ENCODE results near the gene CLPX. TPM values are rescaled to one million over a fixed set of nuclear protein-coding genes. Genes with fewer than 3 reads are reported as not detected.

CLPX gene
- total and polyA plus RNA-seq, 2 donors (not counting 1 experiment from before 2014, with no cell fraction given) = 16.6 to 54.5 TPM

GRCh38 chr15:65171428-65171827 is 13.7 kb downstream of the CLPX start:
- intact Hi-C loops (cut with micrococcal nuclease) = no loop called here

GRCh38 chr15:65165875-65166274 is 19.3 kb downstream of the CLPX start:
- no peaks in the 10 kb centered on the region for H3K9me3 ChIP-seq (ENCODE audit: control extremely low read depth in 1 of 3, control insufficient read depth in 2 of 3, insufficient read depth in 1 of 3, low read length in 2 of 3)
- no peaks in the 10 kb centered on the region for H3K27me3 ChIP-seq (replicated peaks in 1 of 4; ENCODE audit: control extremely low read depth in 1 of 4, control insufficient read depth in 3 of 4, insufficient read depth in 4 of 4, low read length in 3 of 4)
- H3K79me2 ChIP-seq (ENCODE audit: control insufficient read depth, insufficient read depth, low read length) = peaks cover 12% of the 10 kb centered on the region
- no peaks in the 10 kb centered on the region for H3K4me1 ChIP-seq (ENCODE audit: control insufficient read depth in 2 of 2, insufficient read depth in 2 of 2, low read length in 2 of 2)
- ChIA-PET POLR2A (no interaction called here), CTCF (interaction anchor here (0.5 kb wide), 1 partner anchor 29 kb away, joined by 3 read pairs; no protein-coding TSS in a partner anchor)
- Mint-ChIP-seq H3K27ac (no peak overlapping the region), H3K4me1 (no peaks in the 10 kb centered on the region), H3K27me3 (no peaks in the 10 kb centered on the region), H3K4me3 (no peak overlapping the region), H3K9me3 (ENCODE audit: insufficient read depth) (no peaks in the 10 kb centered on the region)
- ATAC-seq (ENCODE audit: low read depth) (no peak), DNase-seq (no peak)
- no peak overlapping the region for H2AFZ ChIP-seq (ENCODE audit: insufficient read depth, low read depth, low read length, poor library complexity, severe bottlenecking)
- H3K36me3 ChIP-seq (replicated peaks in 1 of 2; ENCODE audit: control extremely low read depth in 1 of 2, control insufficient read depth in 1 of 2, extremely low read depth in 1 of 2, insufficient read depth in 2 of 2, low read length in 1 of 2) = peaks cover 6 to 54% of the 10 kb centered on the region in 2 experiments
- no peak for TF ChIP-seq CTCF (IDR thresholded peaks at IDR 0.05)
- no peak for TF ChIP-seq EZH2 (IDR thresholded peaks at IDR 0.05; ENCODE audit: borderline replicate concordance, insufficient read depth, low read depth, low read length, poor library complexity, severe bottlenecking)
- intact Hi-C loops (cut with micrococcal nuclease) = no loop called here
- no peak overlapping the region for H3K4me2 ChIP-seq (replicated peaks; ENCODE audit: low read depth, low read length, poor library complexity, severe bottlenecking)
- H4K20me1 ChIP-seq (ENCODE audit: control insufficient read depth, insufficient read depth, low read length, poor library complexity, severe bottlenecking) = peaks cover 35% of the 10 kb centered on the region
- H3K9ac ChIP-seq (ENCODE audit: low read length) = no peak overlapping the region
- WGBS (ENCODE audit: insufficient coverage) = no CpG with 5 or more reads among the region's 2 CpGs
- H3K27ac ChIP-seq (ENCODE audit: low read length in 2 of 2) = no peak overlapping the region
- H3K4me3 ChIP-seq (ENCODE audit: control extremely low read depth in 1 of 5, extremely low read depth in 1 of 5, insufficient read depth in 1 of 5, low read depth in 2 of 5, low read length in 4 of 5) = no peak overlapping the region

More at GRCh38 chr15:65171428-65171827, 13.7 kb downstream of the CLPX start:
- H3K4me3 Mint-ChIP-seq = no peak overlapping the region
- Histone ChIP-seq H3K36me3 (replicated peaks in 1 of 2; ENCODE audit: control extremely low read depth in 1 of 2, control insufficient read depth in 1 of 2, extremely low read depth in 1 of 2, insufficient read depth in 2 of 2, low read length in 1 of 2) (peaks cover 10 to 61% of the 10 kb centered on the region in 2 experiments), H3K27ac (ENCODE audit: low read length in 2 of 2) (no peak overlapping the region), H4K20me1 (ENCODE audit: control insufficient read depth, insufficient read depth, low read length, poor library complexity, severe bottlenecking) (peaks cover 37% of the 10 kb centered on the region), H3K27me3 (replicated peaks in 1 of 4; ENCODE audit: control extremely low read depth in 1 of 4, control insufficient read depth in 3 of 4, insufficient read depth in 4 of 4, low read length in 3 of 4) (no peaks in the 10 kb centered on the region), H3K4me1 (ENCODE audit: control insufficient read depth in 2 of 2, insufficient read depth in 2 of 2, low read length in 2 of 2) (peaks cover 0 to 4% of the 10 kb centered on the region in 2 donors), H3K4me3 (ENCODE audit: control extremely low read depth in 1 of 5, extremely low read depth in 1 of 5, insufficient read depth in 1 of 5, low read depth in 2 of 5, low read length in 4 of 5) (no peak overlapping the region), H3K9me3 (ENCODE audit: control extremely low read depth in 1 of 3, control insufficient read depth in 2 of 3, insufficient read depth in 1 of 3, low read length in 2 of 3) (no peaks in the 10 kb centered on the region), H3K9ac (ENCODE audit: low read length) (no peak overlapping the region), H3K79me2 (ENCODE audit: control insufficient read depth, insufficient read depth, low read length) (peaks cover 26% of the 10 kb centered on the region), H2AFZ (ENCODE audit: insufficient read depth, low read depth, low read length, poor library complexity, severe bottlenecking) (no peak overlapping the region), H3K4me2 (replicated peaks; ENCODE audit: low read depth, low read length, poor library complexity, severe bottlenecking) (no peak overlapping the region)
- POLR2A ChIA-PET = no interaction called here
- no peaks in the 10 kb centered on the region for H3K9me3 Mint-ChIP-seq (ENCODE audit: insufficient read depth)
- DNase-seq (no peak), ATAC-seq (ENCODE audit: low read depth) (no peak)
- TF ChIP-seq CTCF (IDR thresholded peaks at IDR 0.05) (no peak), EZH2 (IDR thresholded peaks at IDR 0.05; ENCODE audit: borderline replicate concordance, insufficient read depth, low read depth, low read length, poor library complexity, severe bottlenecking) (no peak)
- H3K27me3 Mint-ChIP-seq = no peaks in the 10 kb centered on the region
- CTCF ChIA-PET = no interaction called here
- H3K27ac Mint-ChIP-seq = no peak overlapping the region
- H3K4me1 Mint-ChIP-seq = peaks cover 5% of the 10 kb centered on the region
- 100% methylated on average over 1 of the region's 5 CpGs for WGBS (ENCODE audit: insufficient coverage)
